ENCODE results near the gene SLC25A29.
"Not testable (repeated sequence)": the region's sequence is repeated elsewhere in the genome, so short reads cannot be mapped to it uniquely, and the experiment has no call there.

The SLC25A29 gene

DNA sequence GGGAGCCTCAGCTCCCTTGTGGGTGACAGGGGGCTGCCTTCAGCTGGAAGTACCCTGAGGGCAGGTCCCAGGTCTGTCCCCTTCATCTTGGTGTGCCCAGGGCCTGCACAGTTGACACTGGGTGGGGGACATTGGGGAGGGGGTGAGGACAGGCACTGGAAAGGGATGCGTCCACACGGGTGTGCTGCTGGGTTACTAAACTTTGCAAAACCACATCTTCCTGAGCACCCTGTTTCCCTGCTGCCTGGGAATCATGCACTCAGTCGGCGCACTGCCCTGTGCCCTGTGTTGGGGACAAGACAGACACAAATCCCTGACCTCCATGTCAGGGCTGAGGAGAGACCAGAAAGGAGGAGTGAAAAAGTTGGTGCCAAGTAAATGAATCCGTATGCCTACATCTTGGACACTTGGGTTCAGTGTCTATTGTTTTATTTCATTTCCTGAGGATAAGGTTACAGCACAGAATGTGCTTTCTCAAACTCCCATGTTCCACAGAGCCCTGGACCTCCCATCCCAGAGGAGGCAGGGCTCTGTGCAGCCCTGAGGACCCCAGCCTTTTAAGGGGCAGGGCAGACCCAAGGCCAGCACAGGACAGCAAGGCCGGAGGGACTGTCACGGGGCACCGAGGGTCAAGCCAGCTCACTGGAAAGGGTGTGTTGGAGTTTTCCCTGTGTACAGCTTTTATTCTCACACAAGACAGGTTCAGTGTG is 2.9 kb upstream of the SLC25A29 start:
- no peak for DNase-seq

- not testable (repeated sequence) for DNase-seq
Observed at GRCh38 chr14:100308427-100308792, 2.2 kb upstream of the SLC25A29 start.

DNA sequence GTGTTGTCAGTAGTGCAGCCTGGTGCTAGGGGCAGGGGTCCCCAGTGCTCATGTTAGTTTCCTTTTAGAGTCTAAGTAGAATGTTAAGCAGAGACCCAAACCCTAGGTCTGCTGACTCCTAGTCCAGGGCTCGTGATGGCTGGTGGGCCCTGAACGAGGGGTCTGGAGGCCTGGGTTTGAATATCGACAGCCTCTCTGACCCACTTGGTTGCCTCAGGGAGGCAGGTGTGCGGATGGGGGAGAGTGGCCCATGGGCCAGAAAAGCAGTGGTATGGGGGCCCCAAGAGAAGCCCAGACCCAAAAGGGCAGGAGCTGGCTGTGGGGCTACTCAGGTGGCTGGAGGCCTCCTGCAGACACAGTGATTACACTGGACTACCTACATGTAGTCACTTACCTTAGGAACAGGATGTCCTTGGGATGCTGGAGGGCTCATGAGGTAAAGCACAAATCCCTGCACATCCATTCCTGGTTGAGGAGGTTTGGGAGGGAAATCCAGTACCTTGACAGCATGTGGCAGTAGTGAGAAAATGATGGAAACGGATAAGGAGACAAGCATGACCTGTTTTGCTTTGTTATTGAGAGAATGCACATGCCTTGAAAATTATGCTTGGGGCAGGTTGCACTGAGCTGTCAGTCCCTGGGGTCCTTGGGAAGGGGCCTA is 1.7 kb upstream of the SLC25A29 start:
- no peak for DNase-seq

DNA sequence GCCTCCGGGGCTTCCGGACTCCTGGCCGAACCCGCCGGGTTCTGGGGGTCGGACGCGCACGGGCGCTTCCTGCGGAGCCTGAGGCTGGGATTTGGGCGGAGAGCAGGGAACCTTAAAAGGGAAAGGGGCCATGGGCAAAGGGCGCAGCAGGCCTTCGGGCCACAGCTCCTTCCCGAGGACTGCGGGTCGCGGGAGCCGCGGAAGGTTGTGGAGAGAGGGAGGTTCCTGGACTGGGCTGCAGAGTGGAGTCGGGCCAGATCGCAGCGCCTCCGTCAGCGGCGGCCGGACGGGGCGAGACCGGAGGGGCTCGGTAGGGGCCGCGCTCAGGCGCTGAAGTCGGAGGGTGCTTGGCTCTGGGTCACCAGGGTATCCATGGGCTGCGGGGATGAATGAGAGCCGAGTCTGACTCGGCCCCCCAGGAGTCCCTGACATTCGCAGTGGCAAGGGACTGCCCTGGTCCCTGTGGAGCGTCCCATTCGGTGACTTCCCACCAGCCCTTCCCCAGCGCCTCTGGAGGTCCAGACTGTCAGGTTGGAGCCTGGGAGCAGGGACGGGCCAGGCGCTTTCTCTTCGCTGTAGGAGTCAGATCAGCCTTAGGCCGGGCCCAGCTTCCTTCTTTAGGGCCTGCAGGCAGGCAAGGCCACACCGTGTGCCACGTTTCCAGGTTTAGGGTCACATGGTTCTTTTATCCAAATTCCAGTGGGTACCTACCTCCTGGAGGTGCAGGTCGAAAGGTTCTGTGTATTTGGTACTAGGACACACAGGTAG is 938 bp upstream of the SLC25A29 start:
- DNase-seq, result peak; percentile 19

DNA sequence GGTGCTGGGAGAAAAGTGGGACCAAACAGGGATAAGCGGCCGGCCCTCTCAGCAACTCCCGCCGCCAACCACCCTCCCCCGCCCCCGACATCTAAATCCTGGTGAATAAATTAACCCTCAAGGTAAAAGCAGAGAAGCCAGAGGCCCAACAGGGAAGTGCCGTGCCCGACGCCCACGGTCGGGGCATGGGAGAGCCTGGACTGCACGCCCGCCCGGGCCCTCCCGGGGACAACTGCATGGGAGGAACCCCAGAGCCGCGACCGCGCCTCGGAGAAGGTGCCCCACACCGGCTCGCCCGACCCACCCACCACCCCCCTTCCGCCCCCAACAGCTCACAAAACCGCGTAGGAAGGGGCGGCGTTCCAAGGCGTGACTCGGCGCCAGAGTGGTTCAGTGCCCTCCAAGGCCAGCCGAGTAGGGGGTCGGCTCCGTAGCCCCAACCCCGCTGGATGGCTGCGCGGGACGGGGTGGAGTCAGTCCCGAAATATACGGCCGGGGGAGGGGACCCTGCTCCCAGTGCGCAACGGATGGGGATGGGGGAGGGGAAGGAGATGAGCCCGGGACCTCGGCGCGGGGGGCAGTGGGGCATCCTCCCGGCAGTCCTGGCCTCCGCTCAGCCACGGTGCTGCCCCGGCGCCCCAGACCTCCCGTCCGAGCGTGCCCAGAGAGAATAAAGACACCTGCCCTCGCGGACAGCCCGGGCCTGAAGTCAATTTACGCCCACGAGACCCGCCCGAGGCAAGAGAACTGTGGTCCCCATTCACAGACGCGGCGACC is 732 bp downstream of the SLC25A29 start:
- DNase-seq, result peak; percentile 49

DNA sequence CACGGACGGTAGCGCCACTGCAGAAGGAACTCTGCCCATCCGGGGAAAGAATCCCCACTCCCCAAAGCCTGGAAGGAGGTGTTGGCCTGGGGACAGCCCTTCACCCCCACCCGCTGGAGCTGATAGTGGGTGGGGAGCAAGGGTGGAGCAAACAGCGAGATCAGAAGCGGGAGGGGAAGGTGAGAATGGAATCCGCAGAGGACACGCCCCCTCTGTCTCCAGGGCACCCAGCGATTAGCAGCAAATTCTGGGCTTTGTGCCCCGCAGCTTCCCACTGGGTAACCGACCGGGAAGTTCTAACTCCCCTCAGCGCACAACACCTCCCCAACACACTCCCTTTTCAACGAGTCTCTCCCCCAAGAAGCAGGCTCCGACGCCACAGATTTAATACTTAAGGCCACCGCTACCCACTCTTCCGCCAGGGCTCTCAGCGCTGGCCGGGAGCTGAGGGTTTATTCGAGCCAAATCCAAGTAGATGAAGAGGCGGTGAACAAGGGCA is 1.4 kb downstream of the SLC25A29 start:
- DNase-seq, result no peak

DNA sequence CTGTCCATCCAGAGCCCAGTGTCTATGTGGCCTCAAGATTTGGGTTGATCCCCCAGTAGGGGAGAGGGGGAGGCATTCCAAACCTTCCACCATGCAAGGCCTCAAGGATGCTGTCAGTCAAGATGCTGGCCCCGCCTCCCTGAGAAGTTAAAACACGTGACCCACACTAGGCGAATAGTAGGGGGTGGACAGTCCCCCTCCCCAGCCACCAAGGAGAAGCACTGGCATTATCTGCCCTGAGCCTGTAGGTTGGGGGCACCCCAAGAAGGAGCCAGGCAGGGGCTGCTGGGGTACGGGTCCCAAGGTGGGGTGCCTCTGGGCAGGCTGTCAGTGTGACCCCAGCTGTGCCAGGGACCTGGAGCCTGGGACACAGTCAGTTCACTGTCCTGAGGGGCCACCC is 2.3 kb downstream of the SLC25A29 start:
- no peak for DNase-seq

GRCh38 chr14:100303179-100303578 is 3.1 kb downstream of the SLC25A29 start:
- peak; percentile 37 for DNase-seq

DNA sequence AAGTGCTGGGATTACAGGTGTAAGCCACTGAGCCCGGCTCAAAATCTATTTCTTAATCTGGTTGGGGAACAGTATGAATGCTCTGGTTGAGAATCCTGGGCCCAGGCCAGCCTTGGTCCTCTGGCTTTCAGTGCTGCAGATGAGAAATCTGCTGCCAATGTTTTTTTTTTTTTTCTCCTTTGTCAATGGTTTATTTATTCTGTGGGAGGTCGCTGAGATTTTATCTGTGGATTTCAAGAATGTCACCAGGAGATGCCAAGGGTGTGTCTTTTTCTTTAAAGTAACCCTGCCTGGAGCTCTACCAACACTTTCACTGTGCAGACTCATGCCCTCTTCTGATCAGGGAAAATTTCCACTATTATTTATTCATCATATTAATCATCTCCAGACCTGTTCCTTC is 3.6 kb downstream of the SLC25A29 start:
- DNase-seq, result no peak

GRCh38 chr14:100299238-100299560 is 7.0 kb downstream of the SLC25A29 start:
- no peak for DNase-seq

DNA sequence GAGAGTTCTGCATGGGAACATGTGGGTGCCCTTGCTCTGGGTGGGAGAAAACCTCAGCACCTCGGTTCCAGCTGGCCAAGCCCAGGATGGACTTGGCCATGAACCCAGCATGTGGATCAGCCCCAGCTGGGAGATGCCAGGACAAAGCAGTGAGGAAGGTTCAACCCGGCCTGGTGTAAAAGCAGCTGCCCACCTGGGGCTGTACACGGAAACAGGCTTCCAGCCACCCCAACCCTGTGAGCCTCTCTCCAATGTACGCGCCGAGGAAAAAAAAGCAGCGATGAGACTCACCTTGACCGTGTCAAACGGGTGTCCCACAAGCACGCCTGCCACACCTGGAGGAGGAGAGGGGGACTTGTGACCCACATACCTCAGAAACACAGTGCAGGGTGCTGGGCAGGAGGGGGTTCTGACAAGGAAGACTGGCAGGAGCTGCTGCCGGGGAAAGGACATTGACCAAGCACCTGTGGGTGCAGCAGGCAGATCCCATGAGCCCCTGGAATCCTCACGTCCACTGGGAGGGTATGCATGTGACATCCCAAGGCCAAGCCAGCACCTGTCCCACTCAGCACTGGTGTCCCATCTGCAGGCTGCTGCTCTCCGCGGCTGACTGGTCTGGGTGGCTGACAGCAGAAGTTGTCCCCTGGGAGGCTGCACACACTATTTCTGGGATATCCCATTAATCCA is 7.5 kb downstream of the SLC25A29 start:
- DNase-seq, result no peak

DNA sequence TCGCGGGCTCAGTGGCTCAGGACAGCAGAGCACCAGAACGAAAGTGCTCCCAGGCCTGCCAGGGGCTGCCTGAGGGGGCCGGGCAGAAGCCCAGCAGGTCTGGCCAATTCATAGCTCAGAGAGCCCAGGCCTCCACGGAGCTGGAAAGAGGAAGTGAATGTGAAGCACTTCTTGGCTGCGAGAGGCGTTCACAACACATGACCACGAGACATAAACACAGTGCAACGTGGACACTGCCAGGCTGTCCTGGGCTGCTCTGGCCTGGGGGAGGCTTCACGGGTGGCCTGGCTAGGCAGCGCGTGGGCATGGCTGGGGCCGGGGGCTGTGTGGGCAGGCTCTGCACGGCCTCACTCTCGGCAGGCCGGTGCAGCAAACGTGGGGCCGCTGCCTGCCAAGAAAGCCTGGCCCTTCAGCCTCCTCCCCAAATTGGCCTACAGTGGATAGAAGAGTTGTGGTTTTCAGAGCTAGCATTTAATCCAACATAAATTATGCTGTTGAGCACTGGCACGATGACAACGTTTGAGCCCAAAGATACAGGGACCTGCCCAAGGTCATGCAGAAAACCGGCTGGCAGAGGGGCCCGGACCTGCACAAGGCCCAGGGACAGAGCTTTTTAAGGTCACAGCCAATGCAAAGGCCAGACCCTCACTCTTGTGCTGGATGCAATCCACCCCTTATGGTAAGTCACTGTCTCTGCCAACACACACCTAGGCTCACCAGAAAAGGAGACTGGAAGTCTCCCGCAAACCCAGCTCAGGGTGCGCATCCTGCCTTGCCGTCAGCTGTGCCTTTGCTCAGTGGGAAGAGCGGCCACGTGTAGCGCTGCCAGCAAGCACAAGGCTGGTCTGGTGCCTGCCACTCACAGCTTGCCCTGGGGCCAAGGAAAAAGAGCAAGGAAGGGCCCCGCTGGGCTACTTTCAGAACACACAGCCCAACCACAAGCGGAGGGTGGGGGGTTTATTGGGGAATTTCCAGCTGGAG is 8.6 kb downstream of the SLC25A29 start:
- peak; percentile 42 for DNase-seq

DNA sequence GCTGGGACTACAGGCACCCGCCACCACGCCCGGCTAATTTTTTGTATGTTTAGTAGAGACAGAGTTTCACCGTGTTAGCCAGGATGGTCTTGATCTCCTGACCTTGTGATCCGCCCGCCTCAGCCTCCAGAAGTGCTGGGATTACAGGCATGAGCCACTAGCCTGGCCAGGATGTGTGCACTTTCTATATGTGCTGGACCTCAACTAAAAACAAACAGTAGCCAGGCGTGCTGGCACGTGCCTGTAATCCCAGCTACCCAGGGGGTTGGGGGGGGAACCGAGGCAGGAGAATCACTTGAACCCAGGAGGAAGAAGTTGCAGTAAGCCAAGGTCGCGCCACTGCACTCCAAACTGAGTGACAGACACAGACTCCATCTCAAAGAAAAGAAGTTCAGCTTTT is 9.5 kb downstream of the SLC25A29 start:
- not testable (repeated sequence) for DNase-seq

- DNase-seq, result no peak
Observed at GRCh38 chr14:100296106-100296651, 10.1 kb downstream of the SLC25A29 start.

- DNase-seq, result no peak
Observed at GRCh38 chr14:100295376-100296105, 10.7 kb downstream of the SLC25A29 start.

DNA sequence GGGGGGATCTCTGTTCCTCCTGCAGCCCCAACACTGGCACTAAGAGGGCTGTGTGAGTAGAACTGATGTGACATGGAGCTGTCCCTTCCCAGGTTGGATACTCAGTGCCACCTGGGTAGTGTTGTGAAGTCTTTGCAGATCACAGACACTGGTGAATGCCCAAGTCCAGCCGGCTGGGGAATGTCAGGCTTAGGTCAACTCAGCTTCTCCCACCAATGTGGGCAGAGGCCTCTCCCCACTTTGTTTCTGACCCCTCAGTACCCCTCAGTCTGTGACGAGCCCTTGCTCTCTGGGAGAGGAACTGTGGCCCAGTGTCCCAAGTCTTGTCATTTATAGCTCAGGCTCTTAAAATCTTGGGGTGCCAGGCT is 11.3 kb downstream of the SLC25A29 start:
- no peak for DNase-seq

DNA sequence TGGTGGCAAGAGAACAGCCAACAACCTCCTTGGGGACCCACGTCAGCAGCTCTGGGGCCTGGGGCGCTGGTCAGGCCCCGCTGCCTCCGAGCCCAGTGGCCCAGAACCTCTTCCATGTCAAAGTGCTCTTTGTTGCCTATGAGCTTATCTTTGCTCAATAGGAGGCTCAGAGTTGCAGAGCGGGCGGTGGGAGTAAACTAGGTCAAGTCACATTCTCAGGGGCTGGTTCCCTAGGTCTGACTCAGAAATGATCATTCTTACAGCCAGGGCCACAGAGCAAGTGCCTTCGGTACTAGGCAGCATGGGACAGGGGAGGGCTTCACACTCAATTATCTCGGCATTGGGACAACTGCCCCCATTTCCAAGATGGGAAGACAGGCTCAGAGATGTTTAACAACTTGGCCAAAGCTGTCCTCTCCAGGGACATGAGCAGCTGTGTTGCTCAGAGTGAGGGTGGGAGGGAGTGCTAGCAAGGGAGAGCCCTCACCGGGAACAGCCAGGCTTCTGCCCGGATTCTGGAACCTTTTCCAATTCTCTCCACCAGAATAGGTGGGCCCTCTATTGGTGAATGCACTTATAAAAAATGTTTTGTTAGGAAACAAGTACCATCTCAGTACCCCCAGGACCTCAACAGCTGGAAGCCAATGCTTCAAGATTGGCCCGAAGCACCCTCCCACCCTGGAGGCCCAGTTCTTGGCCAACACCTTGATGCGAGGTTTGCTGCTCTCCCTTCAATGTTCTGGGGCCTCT is 11.9 kb downstream of the SLC25A29 start:
- no peak for DNase-seq

GRCh38 chr14:100293497-100294212 is 12.6 kb downstream of the SLC25A29 start:
- no peak for DNase-seq

Data from EL (cell line).